Adipose tissue (tissue), 3 donors: Measurements from ENCODE around the gene SKA1. TPM values are rescaled to one million over a fixed set of nuclear protein-coding genes. Genes with fewer than 3 reads are reported as not detected.
"Not testable (repeated sequence)": the region's sequence is repeated elsewhere in the genome, so short reads cannot be mapped to it uniquely, and the experiment has no call there.

Experiments
- H3K27ac ChIP-seq: one replicate; pipeline ENCODE4 v1.5.1; 2013; ENCODE audit warnings: low read depth, low read length
- WGBS, 3 donors: extraction: QIAGEN DNeasy Blood & Tissue Kit; methylation state at CpG; one replicate each; pipeline ENCODE4 v1.1.7; 2013; 5-methylcytosine and 5-hydroxymethylcytosine counted together
- polyA plus RNA-seq, 3 donors: library from polyadenylated mRNA; stranded (reverse); fragments of 200-250 nt; gene quantifications; one replicate each; pipeline ENCODE4 v1.2.3, GENCODE V29; 2013
- donor health status: healthy with polysubstance abuse.
- donor health status: Bipolar disorder and iron deficiency.
- donor health status: healthy.

Gene SKA1
- polyA plus RNA-seq, 3 donors = 0.07 to 0.15 TPM; not detected in 1

GRCh38 chr18:50417705-50418104 is 42.9 kb downstream of the SKA1 start:
- whole genome bisulfite sequencing, 3 donors = 92 to 98% (median 92%) methylated on average over 17 to 20 of the region's 21 CpGs
- not testable (repeated sequence) for H3K27ac ChIP-seq

GRCh38 chr18:50418650-50419049 is 43.8 kb downstream of the SKA1 start:
- WGBS, 3 donors = 62 to 92% (median 90%) methylated on average over 2 of the region's 2 CpGs
- H3K27ac ChIP-seq = no peak overlapping the region

DNA sequence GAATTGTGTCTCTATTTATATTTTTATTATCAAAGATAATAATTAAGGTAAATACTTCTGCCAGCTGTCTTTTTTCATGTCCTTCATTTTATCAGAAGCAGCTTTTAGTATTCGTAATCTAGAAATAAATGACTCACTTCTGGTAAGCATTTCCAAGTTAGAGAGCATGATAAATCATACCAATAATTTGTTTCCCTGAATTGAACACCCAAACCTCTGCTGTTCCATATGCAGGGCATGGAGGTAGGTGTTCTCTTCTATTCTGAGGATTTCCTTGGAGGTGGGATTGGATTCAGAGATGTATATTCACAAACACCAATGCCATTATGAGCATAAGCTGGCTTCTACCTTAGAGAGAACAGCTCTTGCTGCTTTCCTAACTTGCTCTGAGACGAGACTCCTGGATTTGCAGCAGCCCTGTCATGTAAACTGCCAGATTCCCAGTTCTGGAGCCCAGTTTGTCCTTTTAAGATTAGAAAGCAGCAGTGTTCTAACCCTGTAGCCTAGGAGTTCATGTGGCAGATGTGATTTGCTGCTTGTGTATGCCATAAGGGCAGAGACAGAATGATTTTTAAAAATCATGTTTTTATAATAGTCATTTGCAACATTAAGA is 47.5 kb downstream of the SKA1 start:
- WGBS, 3 donors = 33 to 57% (median 44%) methylated on average over 2 of the region's 2 CpGs
- no peak overlapping the region for H3K27ac ChIP-seq

DNA sequence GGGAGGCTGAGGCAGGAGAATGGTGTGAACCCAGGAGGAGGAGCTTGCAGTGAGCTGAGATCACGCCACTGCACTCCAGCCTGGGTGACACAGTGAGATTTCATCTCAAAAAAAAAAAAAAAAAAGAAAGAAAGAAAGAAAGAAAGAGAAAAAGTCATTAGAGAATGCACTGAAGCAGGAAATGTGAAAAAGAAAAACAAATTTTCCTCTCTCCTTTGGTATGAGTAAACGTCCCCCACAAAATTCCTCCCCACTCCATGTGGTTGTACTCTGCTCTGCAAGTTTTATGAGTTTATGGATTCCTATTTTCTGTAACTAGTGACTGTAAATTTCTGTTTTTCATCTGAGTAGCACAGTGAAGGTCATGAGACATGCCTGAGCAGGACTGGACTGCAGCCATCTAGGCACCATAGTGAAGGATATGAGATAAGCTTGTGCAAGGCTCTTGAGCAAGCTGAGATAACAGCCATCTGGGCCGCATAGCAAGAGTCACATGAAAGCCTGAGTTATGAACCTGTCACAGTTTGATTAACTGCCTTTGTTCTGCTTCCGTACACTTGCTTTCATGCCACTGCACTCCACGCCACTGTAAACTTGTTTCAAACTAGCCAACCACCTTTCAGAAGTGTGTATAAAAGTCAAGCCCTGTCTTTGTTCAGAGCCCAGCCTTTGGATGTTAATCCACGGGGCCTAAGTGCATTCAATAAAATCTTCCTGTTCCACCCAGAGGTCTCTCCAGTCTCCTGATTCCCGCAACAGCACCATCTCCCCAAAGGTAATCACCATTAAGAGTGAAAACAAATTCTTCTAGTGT is 50.2 kb downstream of the SKA1 start:
- 20 to 44% (median 29%) methylated on average over 7 of the region's 7 CpGs for WGBS, 3 donors
- H3K27ac ChIP-seq = no peak overlapping the region

DNA sequence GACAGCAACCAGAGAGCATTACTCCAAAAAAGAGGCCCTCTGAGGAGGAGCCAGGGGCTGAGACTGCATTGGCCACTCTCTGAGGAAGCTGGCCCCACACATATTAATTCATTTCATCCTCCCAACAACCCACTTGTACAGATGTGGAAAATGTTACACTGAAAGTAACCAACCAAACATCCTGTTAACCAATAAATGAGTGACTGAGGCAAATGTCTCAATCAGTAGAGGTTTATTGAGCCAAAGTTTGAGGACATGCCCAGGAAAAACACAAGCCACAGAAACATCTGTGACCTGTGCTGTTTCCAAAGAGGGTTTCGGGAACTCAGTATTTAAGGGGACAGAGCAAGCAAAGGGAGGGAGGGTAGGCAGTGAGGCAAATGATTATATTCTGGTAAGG is 53.0 kb downstream of the SKA1 start:
- WGBS, 3 donors = 43 to 80% (median 43%) methylated on average over 1 of the region's 1 CpG
- no peak overlapping the region for H3K27ac ChIP-seq

GRCh38 chr18:50428531-50429206 is 53.8 kb downstream of the SKA1 start:
- WGBS, 3 donors = 50 to 78% (median 53%) methylated on average over 3 of the region's 3 CpGs
- no peak overlapping the region for H3K27ac ChIP-seq

GRCh38 chr18:50429207-50429948 is 54.5 kb downstream of the SKA1 start:
- WGBS, 3 donors = 27 to 28% (median 28%) methylated on average over 5 of the region's 5 CpGs
- no peak overlapping the region for H3K27ac ChIP-seq

- 88 to 97% (median 92%) methylated on average over 3 of the region's 3 CpGs for WGBS, 3 donors
- H3K27ac ChIP-seq = no peak overlapping the region
These were observed 58.1 kb downstream of the SKA1 start for GRCh38 chr18:50432915-50433314.

DNA sequence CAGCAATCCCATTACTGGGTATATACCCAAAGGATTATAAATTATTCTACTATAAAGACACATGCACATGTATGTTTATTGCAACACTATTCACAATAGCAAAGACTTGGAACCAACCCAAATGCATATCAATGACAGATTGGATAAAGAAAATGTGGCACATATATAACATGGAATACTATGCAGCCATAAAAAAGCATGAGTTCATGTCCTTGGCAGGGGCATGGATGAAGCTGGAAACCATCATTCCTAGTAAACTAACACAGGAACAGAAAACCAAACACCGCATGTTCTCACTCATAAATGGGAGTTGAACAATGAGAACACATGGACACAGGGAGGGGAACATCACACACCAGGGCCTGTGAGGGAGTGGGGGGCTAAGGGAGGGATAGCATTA is 61.9 kb downstream of the SKA1 start:
- H3K27ac ChIP-seq = not testable (repeated sequence)
- WGBS, 3 donors = 91 to 100% (median 100%) methylated on average over 1 of the region's 1 CpG

- 79 to 86% (median 83%) methylated on average over 2 of the region's 2 CpGs for WGBS, 3 donors
- H3K27ac ChIP-seq = no peak overlapping the region
These were observed 64.7 kb downstream of the SKA1 start for GRCh38 chr18:50439460-50440015.

DNA sequence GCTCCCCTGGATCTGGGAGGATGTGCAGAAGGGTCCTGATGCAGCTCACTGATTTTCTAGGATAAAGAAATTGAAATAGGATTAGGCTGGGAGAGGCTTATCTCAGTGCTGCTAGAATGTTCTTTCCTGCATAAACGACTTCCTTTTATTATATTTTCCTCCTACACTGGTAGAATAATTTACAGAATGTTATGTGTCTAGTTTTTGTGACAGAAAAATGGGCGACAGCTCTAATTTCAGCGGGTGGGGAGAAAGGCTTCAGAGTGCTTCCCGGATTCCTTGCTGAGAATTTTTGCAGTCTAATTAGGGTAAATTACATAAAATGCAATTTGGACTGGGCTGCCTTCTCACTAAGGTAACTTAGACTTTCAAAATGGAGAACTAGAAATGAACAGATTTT is 66.2 kb downstream of the SKA1 start:
- no peak overlapping the region for H3K27ac ChIP-seq
- 56 to 62% (median 62%) methylated on average over 4 of the region's 4 CpGs for WGBS, 3 donors

- 24 to 33% (median 32%) methylated on average over 1 of the region's 1 CpG for WGBS, 3 donors
- H3K27ac ChIP-seq = no peak overlapping the region
These were observed 66.7 kb downstream of the SKA1 start for GRCh38 chr18:50441501-50441900.

Other genes with a start within 250 kb of the SKA1 start
- 1 to 10 TPM; 1.4 to 8.2 (median 3.3) TPM for gene MYO5B, start 179.9 kb upstream of the SKA1 start, polyA plus RNA-seq
- gene CFAP53, start 108.6 kb upstream of the SKA1 start, polyA plus RNA-seq = under 1 TPM in 2 of 3 donors, not detected in 1; 0.04 to 0.64 TPM
- gene MBD1, start 93.5 kb upstream of the SKA1 start, polyA plus RNA-seq = 10 to 100 TPM; 25.6 to 39.3 (median 29.6) TPM
- 10 to 100 TPM; 51.9 to 70.3 (median 53.5) TPM for gene CXXC1, start 87.4 kb upstream of the SKA1 start, polyA plus RNA-seq
- gene MAPK4, start 185.0 kb downstream of the SKA1 start, polyA plus RNA-seq = under 1 TPM; 0.11 to 0.36 (median 0.15) TPM